ENCODE measurements around the gene TPI1. TPM values are rescaled to one million over a fixed set of nuclear protein-coding genes. Genes with fewer than 3 reads are reported as not detected.

TPI1 gene
- total RNA-seq, 1 experiment from 2014 or later: 1,177 TPM

DNA sequence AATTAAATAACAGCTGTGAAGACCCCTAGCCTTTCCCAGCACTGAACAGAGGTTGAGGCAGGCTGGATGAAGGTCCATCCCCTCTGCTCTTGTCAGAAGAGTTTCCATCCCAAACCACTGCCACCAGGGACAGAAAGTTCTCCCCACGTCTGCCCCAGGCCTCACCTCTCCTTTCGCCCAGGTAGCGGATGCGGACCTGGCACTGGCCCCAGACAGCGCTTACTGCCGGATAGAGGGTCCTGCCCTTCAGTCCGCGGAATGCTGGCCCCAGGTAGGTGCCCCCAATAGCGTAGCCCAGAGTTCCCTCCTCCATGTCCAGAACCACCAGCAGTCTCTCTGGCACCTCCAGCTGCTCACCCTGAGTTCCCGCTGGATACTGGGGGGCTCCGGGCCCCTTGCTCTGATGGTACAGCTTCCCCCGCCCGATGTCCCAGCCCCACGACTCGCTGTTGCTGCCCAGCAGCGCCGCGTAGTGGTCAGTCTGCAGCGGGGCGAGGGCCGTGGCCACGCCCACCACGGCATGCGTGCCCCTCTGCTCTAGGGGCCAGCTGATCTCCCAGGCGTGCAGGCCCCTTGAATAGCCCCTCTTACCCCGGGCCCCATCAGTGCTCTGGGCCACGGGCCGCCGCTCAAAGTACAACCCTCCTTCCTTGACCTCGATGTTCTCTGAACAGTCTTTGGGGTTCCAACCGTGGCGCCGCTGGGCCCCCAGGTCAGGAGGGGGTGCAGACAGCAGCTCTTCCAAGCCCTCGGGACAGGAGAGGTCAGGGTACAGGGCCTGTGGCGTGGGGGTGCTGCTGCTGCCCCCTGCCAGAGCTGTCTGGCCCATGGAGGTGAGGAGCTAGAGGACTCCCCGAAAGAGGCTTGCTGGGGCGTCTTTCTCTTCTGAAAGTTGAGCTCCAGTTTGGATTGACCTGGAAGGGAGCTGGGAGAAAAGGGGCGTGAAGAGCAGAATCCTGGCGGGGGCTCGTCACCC lies 5.0 kb downstream of the TPI1 start:
- Histone ChIP-seq H4K5ac (ENCODE audit: insufficient read length, low read depth, low read length) (no peak overlapping the region), H2AK5ac (ENCODE audit: insufficient read length, low read length) (no peak overlapping the region), H3K18ac (ENCODE audit: insufficient read length, low read depth, low read length) (no peak overlapping the region), H3K4me2 (ENCODE audit: insufficient read depth, insufficient read length, low read length) (peak overlapping the region; percentile 69), H3K27ac (ENCODE audit: insufficient read length, low read depth, low read length) (no peak overlapping the region), H3K23ac (ENCODE audit: insufficient read length, low read depth, low read length) (no peak overlapping the region), H2BK5ac (ENCODE audit: insufficient read length, low read length) (no peak overlapping the region), H2BK12ac (ENCODE audit: insufficient read length, low read depth, low read length) (no peak overlapping the region), H3K4ac (ENCODE audit: low read depth, low read length) (no peak overlapping the region), H3K14ac (ENCODE audit: insufficient read depth, low read length) (no peak overlapping the region), H4K91ac (ENCODE audit: insufficient read length, low read depth, low read length) (no peak overlapping the region), H3K79me2 (ENCODE audit: insufficient read depth, low read length) (peaks cover 5% of the 10 kb centered on the region; the same call in 1 of the 2 replicates), H3K23me2 (ENCODE audit: insufficient read length, low read depth, low read length, poor library complexity, severe bottlenecking) (peaks cover 11% of the 10 kb centered on the region), H3K9ac (ENCODE audit: extremely low read depth, insufficient read length, low read length) (peak overlapping the region; percentile 11), H2AFZ (ENCODE audit: low read length) (no peak overlapping the region), H3K56ac (ENCODE audit: insufficient read length, low read depth, low read length) (no peak overlapping the region), H3T11ph (ENCODE audit: low read length) (no peak overlapping the region), H4K8ac (replicated peaks; ENCODE audit: insufficient read length, low read depth, low read length) (no peak overlapping the region), H3K27me3 (ENCODE audit: insufficient read depth, low read length) (no peaks in the 10 kb centered on the region), H2BK20ac (ENCODE audit: low read depth, low read length, poor library complexity, severe bottlenecking) (no peak overlapping the region), H4K20me1 (ENCODE audit: control insufficient read depth, insufficient read depth, insufficient read length) (no peaks in the 10 kb centered on the region), H2BK15ac (ENCODE audit: low read depth, low read length) (no peak overlapping the region), H2BK120ac (ENCODE audit: low read depth, low read length, poor library complexity, severe bottlenecking) (no peak overlapping the region), H3K9me3 (ENCODE audit: control insufficient read depth, low read depth, low read length) (no peaks in the 10 kb centered on the region), H3K4me1 (ENCODE audit: insufficient read depth, low read length) (no peaks in the 10 kb centered on the region; the same call in 1 of the 2 replicates), H3K79me1 (ENCODE audit: insufficient read depth, low read depth, low read length, poor library complexity, severe bottlenecking) (no peaks in the 10 kb centered on the region)
- Mint-ChIP-seq H3K9me3 (no peaks in the 10 kb centered on the region; a peak in 1 of 5 replicates), H3K27ac (peak overlapping the region; percentile 79 to 95 (median 87); a peak in 5 of 7 replicates), H3K4me1 (peaks cover 38 to 51% of the 10 kb centered on the region in 2 experiments), H3K4me3 (peak overlapping the region; percentile 92 to 96), H3K27me3 (ENCODE audit: low read depth) (no peaks in the 10 kb centered on the region; the same call in 1 of the 2 replicates), H3K36me3 (ENCODE audit: insufficient read depth in 1 of 3, low read depth in 3 of 3) (peaks cover 26 to 59% (median 43%) of the 10 kb centered on the region in 3 experiments)
- no CpG with 5 or more reads among the region's 40 CpGs for WGBS (ENCODE audit: extremely low coverage, insufficient read length, low lambda C conversion rate)
- TF ChIP-seq, protein P1, sequence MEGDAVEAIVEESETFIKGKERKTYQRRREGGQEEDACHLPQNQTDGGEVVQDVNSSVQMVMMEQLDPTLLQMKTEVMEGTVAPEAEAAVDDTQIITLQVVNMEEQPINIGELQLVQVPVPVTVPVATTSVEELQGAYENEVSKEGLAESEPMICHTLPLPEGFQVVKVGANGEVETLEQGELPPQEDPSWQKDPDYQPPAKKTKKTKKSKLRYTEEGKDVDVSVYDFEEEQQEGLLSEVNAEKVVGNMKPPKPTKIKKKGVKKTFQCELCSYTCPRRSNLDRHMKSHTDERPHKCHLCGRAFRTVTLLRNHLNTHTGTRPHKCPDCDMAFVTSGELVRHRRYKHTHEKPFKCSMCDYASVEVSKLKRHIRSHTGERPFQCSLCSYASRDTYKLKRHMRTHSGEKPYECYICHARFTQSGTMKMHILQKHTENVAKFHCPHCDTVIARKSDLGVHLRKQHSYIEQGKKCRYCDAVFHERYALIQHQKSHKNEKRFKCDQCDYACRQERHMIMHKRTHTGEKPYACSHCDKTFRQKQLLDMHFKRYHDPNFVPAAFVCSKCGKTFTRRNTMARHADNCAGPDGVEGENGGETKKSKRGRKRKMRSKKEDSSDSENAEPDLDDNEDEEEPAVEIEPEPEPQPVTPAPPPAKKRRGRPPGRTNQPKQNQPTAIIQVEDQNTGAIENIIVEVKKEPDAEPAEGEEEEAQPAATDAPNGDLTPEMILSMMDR (conservative IDR thresholded peaks at IDR 0.05): peak; percentile 98
- DNase-seq: peak; percentile 95
